ENCODE data around the gene ADORA3.

ADORA3 gene

GRCh38 chr1:111474106-111474505, 29.3 kb downstream of the ADORA3 start:
- DNase-seq = no peak

GRCh38 chr1:111471538-111471937, 31.9 kb downstream of the ADORA3 start:
- no peak for DNase-seq

GRCh38 chr1:111471012-111471411, 32.4 kb downstream of the ADORA3 start:
- no peak for DNase-seq

- no peak for DNase-seq
Measured at GRCh38 chr1:111470596-111470995, 32.8 kb downstream of the ADORA3 start.

GRCh38 chr1:111469539-111469938, 33.9 kb downstream of the ADORA3 start:
- DNase-seq = no peak

- DNase-seq = no peak
Measured at GRCh38 chr1:111468717-111469100, 34.7 kb downstream of the ADORA3 start.

- no peak for DNase-seq
Measured at GRCh38 chr1:111467865-111468716, 35.3 kb downstream of the ADORA3 start.

GRCh38 chr1:111466480-111466879, 37.0 kb downstream of the ADORA3 start:
- DNase-seq = no peak

- no peak for DNase-seq
Measured at GRCh38 chr1:111465754-111466153, 37.7 kb downstream of the ADORA3 start.

GRCh38 chr1:111463029-111463683, 40.3 kb downstream of the ADORA3 start:
- no peak for DNase-seq

- DNase-seq = no peak
Measured at GRCh38 chr1:111462370-111463028, 40.9 kb downstream of the ADORA3 start.

GRCh38 chr1:111461765-111462164, 41.7 kb downstream of the ADORA3 start:
- DNase-seq = no peak

GRCh38 chr1:111455642-111456031, 47.8 kb downstream of the ADORA3 start:
- no peak for DNase-seq

- DNase-seq = no peak
Measured at GRCh38 chr1:111454859-111455641, 48.4 kb downstream of the ADORA3 start.

- DNase-seq = no peak
Measured at GRCh38 chr1:111453706-111454105, 49.7 kb downstream of the ADORA3 start.

- no peak for DNase-seq
Measured at GRCh38 chr1:111452581-111452980, 50.9 kb downstream of the ADORA3 start.

GRCh38 chr1:111450185-111450584, 53.2 kb downstream of the ADORA3 start:
- DNase-seq = no peak

- no peak for DNase-seq
Measured at GRCh38 chr1:111449703-111450017, 53.8 kb downstream of the ADORA3 start.

Measured in right forelimb (tissue), 1 donor.